NCI-H510A treated with DMSO at 0.1 percent for 48 hours (cell line): ENCODE data around the gene EDNRA.

Experiments
- DNase-seq: peaks from one replicate; lab custom pipeline; 2025; lab: John Stamatoyannopoulos, UW

Gene EDNRA

GRCh38 chr4:147589586-147589985 lies 108.7 kb downstream of the EDNRA start:
- DNase-seq, result no peak

DNA sequence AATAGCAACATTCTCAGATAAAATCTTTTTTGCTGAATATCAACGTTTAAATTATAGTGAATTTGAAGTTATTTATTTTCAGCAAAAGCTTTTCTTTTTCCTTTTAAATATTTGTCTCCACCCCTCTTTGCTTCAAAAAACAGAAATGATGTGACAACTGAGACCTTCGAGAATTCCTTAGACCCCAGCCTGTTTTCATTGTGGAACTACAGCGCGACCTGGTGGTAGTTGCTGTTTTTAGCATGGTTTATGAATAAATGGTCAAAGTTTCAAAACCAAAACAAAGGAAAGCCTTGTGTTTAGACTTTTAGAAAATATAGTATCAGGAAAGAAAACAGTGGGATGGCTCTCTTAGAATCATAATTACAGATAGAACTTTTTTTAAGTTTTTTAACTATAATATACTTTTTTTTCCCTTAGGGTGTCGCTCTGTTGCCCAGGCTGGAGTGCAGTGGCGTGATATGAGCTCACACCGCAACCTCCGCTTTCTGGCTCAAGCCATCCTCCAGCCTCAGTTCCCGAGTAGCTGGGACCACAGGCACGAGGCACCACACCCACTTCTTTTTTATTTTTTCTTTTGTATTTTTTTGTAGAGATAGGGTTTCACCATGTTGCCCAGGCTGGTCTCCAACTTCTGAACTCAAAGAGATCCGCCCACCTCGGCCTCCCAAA lies 109.5 kb downstream of the EDNRA start:
- peak; percentile 38 for DNase-seq

DNA sequence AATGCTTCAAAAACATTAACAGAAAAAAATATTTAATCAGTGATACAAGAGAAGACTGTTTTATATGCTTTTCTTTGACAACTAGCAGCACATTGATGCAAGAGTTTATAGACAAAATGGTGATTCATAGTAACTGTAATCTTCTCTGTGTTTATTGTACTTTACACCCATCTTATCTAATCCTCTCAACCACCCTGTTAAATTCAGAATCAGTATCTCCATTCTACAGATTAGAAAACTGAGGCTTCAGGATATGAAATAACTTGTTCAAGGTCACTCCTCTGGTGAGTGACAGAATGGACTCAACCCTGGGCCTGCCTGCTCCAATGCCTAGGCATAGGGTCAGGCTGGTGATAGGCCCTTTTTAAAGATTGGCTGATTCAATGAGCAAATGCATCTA lies 110.2 kb downstream of the EDNRA start:
- no peak for DNase-seq

DNA sequence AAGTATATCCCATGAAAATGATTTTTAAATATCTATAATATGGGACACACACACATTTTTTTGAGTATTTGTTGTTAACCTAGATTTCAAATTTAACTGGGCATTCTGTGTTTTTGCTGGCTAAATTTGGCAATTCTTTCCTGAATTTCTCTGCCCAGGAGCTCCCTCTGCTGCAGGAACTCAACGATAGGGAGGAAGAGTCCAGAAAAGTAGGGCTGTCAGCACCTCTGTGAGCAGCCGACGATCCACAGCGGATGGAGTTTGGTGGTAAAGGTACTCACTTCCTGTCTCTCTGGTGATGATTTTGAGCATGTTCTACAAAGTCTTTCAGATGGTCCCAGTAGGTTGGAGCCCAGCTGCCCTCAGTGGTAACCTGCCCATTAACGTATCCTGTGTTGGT lies 113.2 kb downstream of the EDNRA start:
- no peak for DNase-seq
